Measurements from ENCODE around the gene MCTP1.

DNA sequence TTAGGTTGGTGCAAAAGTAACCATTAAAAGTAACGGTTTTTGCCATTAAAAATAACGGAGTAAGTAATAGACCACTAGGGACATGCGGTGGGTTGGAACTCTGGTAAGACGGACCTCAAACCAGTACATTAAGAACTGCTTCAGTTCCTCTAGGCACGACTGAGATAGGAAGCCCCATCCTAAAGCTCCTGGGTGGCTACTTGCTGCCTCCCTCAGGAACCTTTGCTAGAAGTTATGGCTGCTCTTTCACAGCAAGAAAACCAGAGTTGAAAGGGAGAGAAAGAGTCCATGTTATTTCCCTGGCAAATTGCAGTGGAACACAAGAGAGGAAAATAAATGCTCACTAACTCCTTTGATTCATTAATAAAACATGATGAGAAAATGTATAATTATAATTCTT, 47.6 kb downstream of the MCTP1 start:
- TF ChIP-seq CTCF (IDR thresholded peaks at IDR 0.05) (no peak), EZH2 (IDR thresholded peaks at IDR 0.05) (no peak), EZH2phosphoT487 (IDR thresholded peaks at IDR 0.05) (no peak)

Measured in neural progenitor cell (in vitro differentiated cells).